T follicular helper cell (primary cell): ENCODE measurements around the gene ADD1.

Source experiments
- DNase-seq: peaks from one replicate; pipeline ENCODE4 v3.0.0-alpha.2; 2020; ENCODE audit warnings: low read depth

The ADD1 gene

DNA sequence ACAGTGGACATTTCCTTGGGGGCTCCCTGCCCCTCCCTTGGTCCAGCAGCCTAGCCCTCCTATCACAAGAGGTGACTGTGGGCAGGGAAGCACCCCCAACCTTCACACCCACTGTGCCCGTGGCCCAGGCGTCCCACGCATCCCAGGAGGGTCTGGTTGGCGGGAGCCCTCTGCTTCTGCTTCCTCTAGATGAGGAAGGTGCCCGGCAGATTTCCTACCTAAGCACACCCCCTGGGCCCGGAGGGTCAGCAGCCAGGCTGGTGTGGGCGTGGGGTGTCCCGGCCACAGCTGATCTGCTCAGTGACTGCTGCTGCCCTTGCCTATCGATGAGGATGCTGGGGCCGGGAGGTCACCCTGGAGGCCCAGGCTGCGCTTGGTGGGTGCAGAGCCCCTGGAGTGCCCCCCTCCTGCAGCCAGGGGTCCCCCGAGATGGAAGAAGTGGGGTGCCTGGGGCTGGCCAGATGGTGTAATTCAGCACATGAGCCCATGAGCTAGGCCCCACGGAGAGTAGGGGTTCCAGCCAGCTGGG is 38.6 kb upstream of the ADD1 start:
- no peak for DNase-seq

DNA sequence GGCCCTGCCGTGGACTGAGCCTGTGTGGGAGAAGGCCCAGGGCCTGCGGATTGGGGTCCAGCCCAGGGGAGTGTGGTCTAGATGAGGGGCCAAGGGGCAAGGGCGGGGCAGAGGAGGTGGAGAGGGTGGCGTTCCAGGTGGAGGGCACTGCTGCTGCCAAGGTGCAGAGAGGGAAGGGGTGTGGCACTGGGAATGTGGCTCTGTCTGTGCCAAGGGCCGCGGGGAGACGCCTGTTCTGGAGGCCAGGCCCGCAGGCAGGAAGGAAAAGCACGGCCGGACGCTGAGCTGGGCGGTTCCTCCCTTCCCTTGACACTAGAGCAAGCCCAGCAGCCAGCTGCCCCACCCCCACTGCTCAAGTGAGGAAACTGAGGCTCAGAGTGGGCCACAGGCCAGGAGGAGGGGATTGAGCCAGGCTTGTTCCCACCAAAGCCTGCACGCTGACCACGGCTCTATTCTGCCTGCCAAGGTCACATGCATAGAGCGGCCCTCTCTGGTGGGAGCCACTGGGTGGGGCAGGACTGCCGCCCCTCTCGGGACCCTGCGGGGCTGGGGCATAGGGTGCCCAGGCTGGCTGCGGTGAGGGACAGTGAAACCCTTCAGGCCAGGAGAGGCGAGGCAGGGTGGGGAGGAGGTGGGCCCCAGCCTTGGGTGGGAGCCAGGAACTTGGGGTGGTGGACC is 37.8 kb upstream of the ADD1 start:
- DNase-seq: no peak

DNA sequence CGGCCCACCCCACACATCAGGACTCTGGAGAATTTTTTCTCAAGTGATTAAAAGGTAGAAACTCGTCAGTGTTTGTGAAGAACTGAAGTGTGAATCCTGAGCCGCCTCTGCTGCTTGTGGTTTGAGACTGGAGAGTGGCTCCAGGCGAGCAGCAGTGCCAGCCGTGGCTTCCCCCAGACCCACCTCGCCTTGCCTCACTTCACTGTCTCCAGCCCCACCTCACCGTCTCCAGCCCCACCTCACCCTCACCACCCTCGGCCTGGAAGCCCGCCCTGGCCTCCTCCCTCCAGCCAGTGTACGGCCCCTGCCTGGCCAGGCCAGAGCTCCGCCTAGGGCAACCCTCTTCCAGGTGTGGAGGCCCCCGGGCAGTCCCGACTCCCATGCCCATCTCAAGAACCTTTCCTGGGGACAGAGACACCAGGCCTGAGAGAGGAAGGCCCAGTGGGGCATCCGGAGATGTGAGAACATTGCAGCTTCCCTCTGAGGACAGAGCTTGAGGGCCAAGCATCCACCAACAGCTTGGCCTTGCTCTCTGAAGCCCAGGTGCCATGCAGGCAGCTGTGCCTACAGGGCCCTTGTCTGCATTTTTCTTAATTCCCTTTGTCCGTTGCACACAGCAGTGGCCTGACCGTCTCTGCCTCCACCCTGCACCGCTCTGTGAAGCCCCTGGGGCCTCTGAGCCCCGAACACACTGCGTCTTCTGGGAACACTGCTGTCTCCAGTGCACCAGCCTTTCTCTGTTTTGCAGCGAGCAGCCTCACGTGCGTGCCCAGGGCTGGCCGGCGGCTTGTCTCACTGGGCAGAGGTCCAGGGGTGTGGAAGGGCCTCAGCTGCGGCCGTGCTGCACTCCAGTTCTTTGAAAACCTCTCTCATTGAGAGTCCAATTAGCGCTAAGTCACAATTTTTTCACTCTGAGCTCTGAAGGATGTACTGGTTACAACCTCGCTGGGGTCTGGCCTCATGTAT is 37.0 kb upstream of the ADD1 start:
- DNase-seq: no peak

DNA sequence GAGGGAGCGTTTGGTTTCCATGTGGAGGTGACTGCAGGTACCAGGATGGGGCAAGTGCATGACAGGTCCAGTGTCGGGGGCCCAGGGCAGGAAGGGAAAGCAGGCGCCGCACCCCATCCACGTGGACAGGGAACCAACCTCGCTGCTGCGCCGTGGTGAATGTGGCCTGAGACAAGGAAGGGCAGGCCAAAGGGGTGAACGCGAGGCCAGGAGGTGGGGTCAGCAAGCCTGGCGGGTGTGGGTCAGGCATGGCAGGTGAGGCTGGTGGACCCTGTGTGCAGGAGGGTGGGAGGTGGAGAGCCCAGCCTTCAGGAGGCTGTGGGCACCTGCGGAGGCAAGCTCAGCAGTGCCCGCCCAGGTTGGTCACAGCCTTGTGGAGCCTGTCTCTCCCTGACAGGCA is 36.1 kb upstream of the ADD1 start:
- no peak for DNase-seq

DNA sequence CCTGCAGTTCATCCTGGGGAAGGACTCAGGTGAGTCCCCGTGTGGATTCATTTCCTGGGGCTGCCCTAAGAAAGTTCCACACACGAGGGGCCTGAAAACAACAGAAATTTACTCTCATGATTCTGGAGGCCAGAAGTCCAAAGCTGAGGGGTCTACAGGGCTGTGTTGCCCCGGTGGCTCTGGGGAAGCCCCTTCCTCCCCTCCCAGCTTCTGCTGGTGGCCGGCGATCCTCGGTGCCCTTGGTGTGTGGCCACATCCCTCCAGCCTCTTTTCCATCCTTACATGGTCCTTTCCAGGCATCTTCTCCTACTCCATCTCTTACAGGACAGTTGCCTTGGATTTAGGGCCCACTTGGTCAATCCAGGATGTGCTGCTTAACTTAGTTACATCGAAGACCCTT is 35.6 kb upstream of the ADD1 start:
- no peak for DNase-seq

DNA sequence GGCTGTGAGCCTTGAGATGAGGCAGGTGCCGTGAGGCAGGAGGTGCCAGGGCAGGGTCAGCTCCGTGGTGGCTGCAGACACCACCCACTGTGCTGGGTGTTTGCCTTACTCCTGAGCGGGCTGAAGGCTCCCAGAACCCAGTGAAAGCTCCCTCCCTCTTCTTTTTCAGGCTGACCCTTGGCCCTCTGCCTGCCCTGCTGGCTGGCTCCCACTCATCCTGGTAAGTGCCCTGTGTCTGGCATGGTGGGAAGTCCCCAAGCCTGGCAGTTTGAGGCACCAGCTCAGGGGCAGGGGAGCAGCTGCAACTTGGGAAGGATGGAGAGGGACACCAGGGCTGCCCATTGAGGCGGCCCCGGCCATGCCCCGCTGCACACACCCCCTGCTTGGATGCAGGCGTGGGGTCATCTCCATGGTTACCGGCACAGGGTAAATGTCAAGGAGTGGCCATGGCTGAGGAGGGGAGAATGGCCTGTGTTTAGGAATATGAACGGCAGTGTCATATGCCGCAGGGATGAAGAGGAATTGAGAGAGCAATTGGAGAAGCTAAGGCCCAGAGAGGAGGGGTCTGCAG is 33.9 kb upstream of the ADD1 start:
- no peak for DNase-seq

DNA sequence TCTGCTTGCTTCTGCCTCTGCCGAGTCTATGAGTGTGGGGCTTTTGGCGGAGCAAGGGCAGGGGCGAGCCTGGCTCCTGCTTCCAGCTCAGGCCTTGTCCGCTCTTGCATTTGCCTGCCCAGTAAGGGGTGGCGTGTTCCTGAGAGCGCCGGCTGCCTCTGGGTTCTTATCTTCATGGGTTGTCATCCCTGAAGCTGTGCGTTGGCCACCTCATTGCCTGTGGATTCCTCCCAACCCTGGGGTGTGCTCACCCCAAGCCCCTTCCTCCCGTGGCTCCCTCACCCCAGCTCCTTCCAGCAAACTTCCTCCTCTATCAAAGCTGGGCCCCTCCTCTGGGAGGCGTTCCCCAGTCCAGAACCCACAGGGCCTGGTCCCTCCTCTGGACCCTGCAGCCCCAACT is 33.3 kb upstream of the ADD1 start:
- DNase-seq: no peak

DNA sequence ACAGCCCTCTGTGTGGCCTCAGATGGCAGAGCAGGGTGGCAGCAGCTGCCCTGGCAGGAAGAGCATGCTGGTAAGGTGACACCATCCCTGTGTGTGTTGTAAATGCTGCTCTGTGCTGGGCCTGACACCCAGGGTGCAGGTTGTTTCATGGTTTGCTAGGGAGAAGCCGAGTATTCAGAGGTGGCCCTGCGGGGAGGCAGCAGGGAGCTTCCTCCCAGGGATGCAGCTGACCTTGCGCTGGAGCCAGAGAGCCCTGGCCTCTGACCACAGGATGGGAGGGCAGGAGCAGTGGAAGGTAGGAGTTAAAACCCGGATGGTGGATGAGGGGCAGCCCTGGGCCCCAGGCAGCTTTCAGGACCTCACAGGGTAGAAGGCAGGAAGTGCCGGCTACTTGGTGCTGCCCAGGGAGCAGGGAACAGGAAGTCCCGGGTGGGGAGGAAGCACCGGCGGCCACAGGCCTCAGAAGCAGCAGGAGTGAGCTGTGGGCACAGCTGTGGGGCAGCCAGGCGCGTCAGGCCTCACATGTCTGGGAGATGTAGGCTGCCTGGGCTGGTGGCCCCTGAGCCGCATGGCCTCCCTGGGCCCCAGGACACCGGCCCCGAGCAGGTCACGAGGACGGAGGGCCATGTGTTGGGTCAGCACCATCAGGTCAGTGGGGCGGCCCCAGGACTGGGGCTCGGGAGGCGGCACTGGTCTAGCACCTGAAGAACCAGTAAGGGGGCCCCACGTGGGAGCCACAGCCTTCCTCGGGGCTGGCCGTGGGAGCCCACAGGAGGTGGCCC is 31.6 kb upstream of the ADD1 start:
- no peak for DNase-seq

DNA sequence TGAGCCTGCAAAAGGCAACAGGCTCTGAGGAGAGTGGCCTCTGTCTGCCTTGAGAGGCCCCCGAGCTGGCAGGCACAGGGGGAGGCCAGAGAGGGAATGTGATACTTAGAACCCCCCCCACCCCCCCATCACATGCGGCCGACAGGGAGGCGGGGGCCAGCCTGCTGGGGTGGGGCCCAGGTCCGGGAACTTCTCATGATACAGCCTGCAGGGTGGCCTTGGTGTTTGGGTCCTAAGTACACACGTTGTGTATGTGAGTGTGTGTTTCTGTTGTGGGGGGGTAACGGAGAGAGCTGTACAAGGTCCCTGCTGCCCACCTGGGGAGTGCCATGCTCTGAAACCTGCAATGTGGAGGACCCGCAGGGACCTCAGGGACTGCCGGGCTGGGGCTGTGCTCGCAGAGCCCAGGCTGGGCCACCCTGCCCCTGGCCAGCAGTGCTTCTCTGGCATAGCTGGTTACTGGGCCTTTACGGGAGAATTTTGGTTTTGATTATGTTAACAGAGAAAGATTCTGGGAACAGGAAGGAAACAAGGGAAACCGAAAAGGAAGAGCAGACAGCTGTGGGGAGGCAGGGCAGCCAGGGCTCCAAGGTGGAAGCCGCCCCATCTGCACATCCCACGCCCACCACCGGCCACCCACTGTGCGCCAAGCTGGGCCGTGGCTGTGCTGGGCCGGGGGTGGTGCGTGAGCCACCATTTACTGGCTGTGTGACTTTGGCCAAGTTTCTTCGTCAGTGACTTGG is 30.9 kb upstream of the ADD1 start:
- DNase-seq: no peak

DNA sequence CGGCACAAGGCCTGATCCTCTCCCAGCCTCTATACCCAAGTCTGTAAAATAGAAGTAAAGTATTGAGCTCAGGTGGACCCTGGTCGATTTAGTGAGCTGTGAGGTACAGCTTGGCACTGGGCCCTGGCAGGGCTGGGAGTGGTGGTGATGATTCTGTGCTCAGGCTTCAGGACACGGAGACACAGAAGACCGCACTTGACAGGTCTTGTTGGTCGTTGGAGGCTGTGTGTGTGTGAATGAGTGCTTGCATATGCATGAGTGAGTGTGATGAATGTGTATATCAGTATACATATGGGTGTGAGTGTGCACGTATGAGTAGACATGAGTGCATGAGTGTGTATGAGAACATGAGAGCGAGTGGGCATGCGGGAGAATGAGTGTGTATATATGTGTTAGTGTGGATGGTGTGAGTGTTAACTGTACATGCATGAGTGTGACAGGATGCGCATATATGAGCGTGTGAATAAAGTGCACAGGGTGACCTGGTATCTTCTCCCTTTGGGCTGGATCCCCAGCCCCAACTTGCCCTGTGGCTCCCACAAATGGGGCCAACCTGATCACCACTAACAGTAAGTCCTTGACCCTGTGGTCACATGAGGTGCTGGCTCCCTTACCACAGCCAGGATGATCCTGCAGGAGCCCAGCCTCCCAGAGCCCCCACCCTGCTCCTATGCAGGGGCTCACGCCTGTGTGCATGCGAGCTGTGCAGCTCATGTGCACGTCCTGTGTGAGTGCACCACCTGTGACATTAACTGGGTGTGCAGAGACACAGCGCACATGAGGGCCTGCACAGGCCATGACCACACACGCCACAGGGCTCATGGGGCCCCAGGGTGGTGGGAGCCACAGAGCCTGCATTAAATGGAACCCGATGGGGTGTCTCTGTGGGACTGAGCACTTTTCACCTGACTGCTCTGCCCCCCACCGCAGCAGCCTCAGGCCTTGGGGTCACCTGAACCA is 29.9 kb upstream of the ADD1 start:
- no peak for DNase-seq

DNA sequence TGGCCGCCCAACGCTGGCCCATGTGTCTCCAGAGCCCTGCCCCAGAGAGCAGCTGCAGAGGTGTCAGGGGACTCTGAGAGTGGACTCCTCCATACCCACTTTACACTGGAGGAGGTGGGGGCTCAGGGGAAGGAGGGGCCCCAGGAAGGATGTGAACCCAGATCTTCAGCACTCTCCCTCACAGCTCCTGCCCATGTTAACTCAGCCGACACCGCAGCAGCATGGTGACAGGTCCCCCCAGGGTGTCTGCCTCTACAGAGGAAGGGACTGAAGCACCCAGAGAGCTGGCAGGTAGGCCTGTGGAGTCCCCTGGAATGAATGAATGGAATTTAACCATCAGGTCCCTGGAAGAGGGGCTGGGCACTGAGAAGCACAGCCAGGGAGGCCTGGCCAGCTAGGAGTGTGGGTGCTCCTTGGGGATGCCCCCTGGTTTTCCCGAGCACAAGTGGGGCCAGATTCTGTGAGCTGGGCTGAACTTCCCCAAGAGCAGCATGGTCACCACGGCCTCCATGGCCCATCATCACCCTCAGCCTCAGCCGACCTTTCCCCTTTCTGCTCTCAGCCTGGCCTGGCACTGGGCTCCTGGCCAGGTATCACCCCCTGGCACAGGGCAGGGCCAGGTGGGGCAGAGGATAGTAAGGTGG is 28.9 kb upstream of the ADD1 start:
- no peak for DNase-seq

DNA sequence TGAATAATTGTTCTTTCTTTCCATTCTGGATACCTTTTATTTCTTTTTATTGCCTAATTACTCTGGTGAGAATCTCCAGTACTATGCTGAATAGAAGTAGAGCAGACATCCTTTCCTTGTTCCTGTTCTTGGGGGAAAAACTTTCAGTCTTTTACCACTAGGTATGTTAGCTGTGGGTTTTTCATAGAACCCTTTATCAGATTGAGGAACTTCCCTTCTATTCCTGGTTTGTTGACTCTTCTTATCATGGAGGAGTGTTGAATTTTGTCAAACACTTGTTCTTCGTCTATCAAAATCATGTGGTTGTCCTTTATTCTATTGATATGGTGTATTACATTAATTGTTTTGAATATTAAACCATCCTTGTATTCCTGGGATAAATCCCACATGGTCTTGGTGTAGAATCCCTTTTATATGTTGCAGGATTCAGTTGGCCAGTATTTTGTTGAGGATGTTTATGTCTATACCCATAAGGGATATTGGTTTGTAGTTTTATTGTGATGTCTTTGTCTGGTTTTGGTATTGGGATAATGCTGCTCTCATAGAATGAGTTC is 27.2 kb upstream of the ADD1 start:
- no peak for DNase-seq

DNA sequence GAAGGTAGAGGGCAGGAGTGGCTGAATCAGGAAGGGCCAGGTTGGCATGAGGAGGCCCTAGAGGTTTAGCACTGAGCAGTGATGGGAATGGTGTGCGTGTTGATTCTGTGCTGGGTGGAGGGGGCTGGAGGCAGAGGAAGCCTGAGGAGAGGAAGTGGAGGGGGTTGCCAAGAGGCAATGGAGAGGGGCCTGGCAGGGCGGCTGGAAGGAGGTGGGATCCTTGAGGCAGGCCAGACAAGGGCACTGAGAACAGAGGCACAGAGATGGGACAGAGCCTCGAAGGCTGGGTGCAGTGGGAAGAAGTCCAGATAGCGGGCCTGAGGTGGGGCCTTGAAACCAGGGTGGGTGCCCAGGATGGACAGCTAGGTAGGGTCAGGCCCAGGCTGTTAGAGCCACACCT is 26.5 kb upstream of the ADD1 start:
- DNase-seq: no peak

DNA sequence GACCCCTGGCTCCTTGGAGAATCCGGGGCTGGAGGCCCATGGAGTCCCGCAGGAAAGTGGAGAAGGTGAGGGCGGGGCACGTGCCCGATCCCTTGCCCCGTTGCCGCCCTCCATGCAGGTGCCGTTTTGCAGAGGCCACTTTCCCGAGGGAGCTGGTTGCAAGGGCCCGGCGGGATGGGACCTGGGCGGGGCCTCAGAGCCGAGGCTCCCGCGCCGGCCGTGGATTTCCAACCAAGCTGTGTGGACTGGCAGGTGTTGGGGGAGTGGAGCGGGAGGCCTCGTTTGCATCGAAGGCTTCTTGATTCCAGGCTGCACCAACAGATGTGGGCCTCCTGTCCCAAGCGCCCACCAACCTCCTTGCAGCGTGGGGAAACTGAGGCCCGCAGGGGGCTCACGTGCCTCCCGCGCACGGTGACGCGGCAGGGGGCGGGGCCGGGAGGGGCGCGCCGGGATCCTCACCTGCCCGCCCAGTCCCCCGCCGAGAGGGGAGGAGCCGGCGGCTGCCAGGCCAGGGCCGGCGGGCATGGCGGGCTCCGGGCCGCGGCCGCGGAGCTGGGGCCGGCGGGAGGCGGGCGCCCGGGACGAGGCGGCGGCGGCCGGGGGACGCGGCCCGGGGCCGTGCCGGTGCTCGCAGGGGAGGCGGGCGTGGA is 25.8 kb upstream of the ADD1 start:
- no peak for DNase-seq

DNA sequence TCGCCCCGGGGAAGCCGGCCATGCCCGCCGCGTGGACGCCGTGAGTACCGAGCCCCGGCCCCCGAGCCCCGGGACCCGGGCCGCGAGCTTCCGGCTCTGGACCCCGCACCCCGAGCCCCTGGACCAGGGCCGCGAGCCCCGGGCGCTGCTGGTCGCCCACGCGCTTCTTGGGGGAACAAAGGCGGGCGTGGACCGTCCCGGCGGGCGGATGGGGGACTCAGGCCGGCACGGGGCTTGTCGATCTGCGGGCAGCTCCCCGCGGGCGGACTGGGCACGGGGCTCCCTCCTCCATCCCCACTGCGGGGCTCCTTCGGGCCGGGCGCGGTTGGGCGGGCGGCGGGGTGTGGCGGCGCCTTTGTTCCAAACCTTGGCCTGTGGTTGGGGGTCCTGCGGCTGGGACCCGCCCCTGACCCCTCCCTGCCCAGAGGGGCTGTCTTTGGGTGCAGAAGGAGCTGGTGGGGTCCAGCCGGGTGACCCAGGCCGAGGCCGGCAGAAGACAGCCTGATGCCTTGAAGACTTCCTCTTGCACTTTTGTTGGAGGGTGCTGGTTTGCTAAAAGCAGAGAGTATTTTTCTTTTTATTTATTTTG is 25.2 kb upstream of the ADD1 start:
- DNase-seq: no peak

DNA sequence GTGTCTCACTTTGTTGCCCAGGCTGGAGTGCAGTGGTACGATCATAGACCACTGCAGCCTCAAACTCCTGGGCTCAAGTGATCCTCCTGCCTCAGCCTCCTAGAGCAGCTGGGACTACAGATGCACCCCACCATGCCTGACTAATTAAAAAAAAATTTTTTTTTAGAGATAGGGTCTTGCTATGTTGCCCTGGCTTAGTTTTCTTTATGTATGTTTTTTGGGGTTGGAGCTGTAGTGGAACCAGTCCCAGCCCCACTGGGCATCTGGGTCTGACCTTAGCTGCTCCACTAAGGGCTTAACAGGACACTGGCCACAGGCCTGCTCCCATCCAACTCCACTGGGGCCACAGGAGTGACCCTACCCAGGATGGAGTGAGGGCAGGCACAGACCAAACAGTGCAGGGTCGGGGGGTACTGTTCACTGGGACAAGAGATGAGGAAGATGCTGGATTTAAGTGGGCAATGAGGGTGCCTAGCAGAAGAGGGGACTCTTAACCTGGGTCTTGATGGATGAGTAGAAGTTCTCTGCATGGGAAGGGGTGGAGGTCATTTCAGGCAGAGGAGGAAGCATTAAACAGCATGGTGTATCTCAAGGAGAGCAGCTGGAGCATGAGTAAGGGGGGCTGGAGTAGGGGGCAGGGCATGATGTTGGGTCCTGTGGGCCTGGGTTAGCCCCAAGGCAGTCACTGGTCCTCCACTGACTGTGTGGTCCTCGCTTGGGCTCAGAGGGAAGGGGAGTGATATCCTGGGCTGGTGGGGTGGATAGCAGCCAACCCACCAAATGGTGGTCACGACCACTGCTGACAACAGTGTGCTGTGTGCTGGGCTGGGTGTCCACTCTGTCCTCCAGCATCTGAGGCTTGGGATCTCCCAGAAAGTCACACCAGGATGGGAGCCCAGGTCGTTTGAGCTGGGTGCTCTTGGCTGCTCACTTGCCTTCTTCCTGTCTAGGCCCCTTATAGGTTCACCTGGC is 24.1 kb upstream of the ADD1 start:
- DNase-seq: no peak
